ENCODE measurements around the gene MAP4K4.
"Not testable (repeated sequence)": the region's sequence is repeated elsewhere in the genome, so short reads cannot be mapped to it uniquely, and the experiment has no call there.

The MAP4K4 gene

GRCh38 chr2:101744832-101745231 is 47.3 kb downstream of the MAP4K4 start:
- no peak for DNase-seq

- no peak for DNase-seq
Measured at GRCh38 chr2:101745711-101746694, 48.5 kb downstream of the MAP4K4 start.

GRCh38 chr2:101748000-101748399 is 50.5 kb downstream of the MAP4K4 start:
- no peak for DNase-seq

GRCh38 chr2:101748462-101748861 is 51.0 kb downstream of the MAP4K4 start:
- not testable (repeated sequence) for DNase-seq

- DNase-seq, result no peak
Measured at GRCh38 chr2:101750688-101751087, 53.2 kb downstream of the MAP4K4 start.

GRCh38 chr2:101751276-101751815 is 53.8 kb downstream of the MAP4K4 start:
- no peak for DNase-seq

GRCh38 chr2:101751875-101752619 is 54.5 kb downstream of the MAP4K4 start:
- no peak for DNase-seq

GRCh38 chr2:101752716-101753616 is 55.5 kb downstream of the MAP4K4 start:
- no peak for DNase-seq

GRCh38 chr2:101753720-101754490 is 56.4 kb downstream of the MAP4K4 start:
- no peak for DNase-seq

GRCh38 chr2:101754618-101755017 is 57.1 kb downstream of the MAP4K4 start:
- DNase-seq, result no peak

GRCh38 chr2:101756266-101756665 is 58.8 kb downstream of the MAP4K4 start:
- no peak for DNase-seq

- DNase-seq, result no peak
Measured at GRCh38 chr2:101758001-101758400, 60.5 kb downstream of the MAP4K4 start.

- no peak for DNase-seq
Measured at GRCh38 chr2:101759162-101759561, 61.7 kb downstream of the MAP4K4 start.

- DNase-seq, result no peak
Measured at GRCh38 chr2:101762451-101763171, 65.1 kb downstream of the MAP4K4 start.

- no peak for DNase-seq
Measured at GRCh38 chr2:101763496-101764333, 66.2 kb downstream of the MAP4K4 start.

GRCh38 chr2:101766337-101766736 is 68.8 kb downstream of the MAP4K4 start:
- DNase-seq, result no peak

- DNase-seq, result no peak
Measured at GRCh38 chr2:101766871-101767739, 69.6 kb downstream of the MAP4K4 start.

GRCh38 chr2:101768556-101769220 is 71.2 kb downstream of the MAP4K4 start:
- no peak for DNase-seq
